Thoracic aorta (tissue), 2 donors: ENCODE data around the gene OR2B6. TPM values are rescaled to one million over a fixed set of nuclear protein-coding genes. Genes with fewer than 3 reads are reported as not detected.
"Not testable (repeated sequence)": the region's sequence is repeated elsewhere in the genome, so short reads cannot be mapped to it uniquely, and the experiment has no call there.

Experiments
- ATAC-seq: fragments of 150-250 bp; one replicate; pipeline ENCODE4 v1.8.0; 2017; ENCODE audit warnings: low read depth; ENCODE audit not compliant: insufficient number of reproducible peaks, low FRiP score
- DNase-seq: peaks from one replicate; pipeline ENCODE4 v3.0.0-alpha.2; 2020; ENCODE audit warnings: low spot score
- H3K27ac ChIP-seq, 2 donors: fragments of 200-600 bp; sonication (generic); 1 replicate in 1 of 2; 2 replicates in 1 of 2; pipeline ENCODE4 v1.5.1; 2016; ENCODE audit warnings: mild to moderate bottlenecking in 2 of 2, moderate library complexity in 2 of 2
- H3K27me3 ChIP-seq: fragments of 200-600 bp; sonication (generic); replicated peaks from 2 replicates; pipeline ENCODE4 v1.6.0; 2016; ENCODE audit warnings: mild to moderate bottlenecking; ENCODE audit not compliant: insufficient read depth
- H3K36me3 ChIP-seq: fragments of 200-600 bp; sonication (generic); one replicate; pipeline ENCODE4 v1.5.1; 2016
- H3K4me1 ChIP-seq, 2 donors: fragments of 200-600 bp; sonication (generic); 1 replicate in 1 of 2; 2 replicates in 1 of 2; pipeline versions ENCODE4 v1.5.1 to v1.6.0; 2016; ENCODE audit warnings: low read depth in 2 of 2, mild to moderate bottlenecking in 1 of 2; ENCODE audit not compliant: control insufficient read depth in 1 of 2
- H3K4me3 ChIP-seq: fragments of 200-600 bp; sonication (generic); 2 replicates; pipeline ENCODE4 v1.5.1; 2016; ENCODE audit warnings: mild to moderate bottlenecking
- H3K9me3 ChIP-seq: fragments of 200-600 bp; sonication (generic); 2 replicates; pipeline ENCODE4 v1.5.1; 2016
- total RNA-seq, 2 donors: library from RNA; depleted of rRNA; stranded (reverse); fragments of >200 nt; gene quantifications; one replicate each; pipeline versions ENCODE4 v1.1.0 to v1.2.3, GENCODE V29; 2016
- TF ChIP-seq, protein P1 (sequence below): fragments of 200-600 bp; sonication (generic); IDR thresholded peaks from one replicate; pipeline ENCODE4 v1.5.1; 2019; ENCODE audit warnings: antibody characterized with exemption

OR2B6 gene
- total RNA-seq = not detected

GRCh38 chr6:27956941-27957340 is at the start of gene OR2B6:
Gene OR2B6 (plus strand): TSS chr6:27957241. CDS start chr6:27957241, 0 bp downstream.
- H3K9me3 ChIP-seq = no peaks in the 10 kb centered on the region
- H3K36me3 ChIP-seq = no peaks in the 10 kb centered on the region
- no peaks in the 10 kb centered on the region for H3K4me1 ChIP-seq
- DNase-seq (no peak), ATAC-seq (no peak)
- no peak within 1 kb of the TSS for H3K27ac ChIP-seq
- H3K4me3 ChIP-seq = no peak within 1 kb of the TSS
- H3K27me3 ChIP-seq = no peaks in the 10 kb centered on the region
- TF ChIP-seq, protein P1, sequence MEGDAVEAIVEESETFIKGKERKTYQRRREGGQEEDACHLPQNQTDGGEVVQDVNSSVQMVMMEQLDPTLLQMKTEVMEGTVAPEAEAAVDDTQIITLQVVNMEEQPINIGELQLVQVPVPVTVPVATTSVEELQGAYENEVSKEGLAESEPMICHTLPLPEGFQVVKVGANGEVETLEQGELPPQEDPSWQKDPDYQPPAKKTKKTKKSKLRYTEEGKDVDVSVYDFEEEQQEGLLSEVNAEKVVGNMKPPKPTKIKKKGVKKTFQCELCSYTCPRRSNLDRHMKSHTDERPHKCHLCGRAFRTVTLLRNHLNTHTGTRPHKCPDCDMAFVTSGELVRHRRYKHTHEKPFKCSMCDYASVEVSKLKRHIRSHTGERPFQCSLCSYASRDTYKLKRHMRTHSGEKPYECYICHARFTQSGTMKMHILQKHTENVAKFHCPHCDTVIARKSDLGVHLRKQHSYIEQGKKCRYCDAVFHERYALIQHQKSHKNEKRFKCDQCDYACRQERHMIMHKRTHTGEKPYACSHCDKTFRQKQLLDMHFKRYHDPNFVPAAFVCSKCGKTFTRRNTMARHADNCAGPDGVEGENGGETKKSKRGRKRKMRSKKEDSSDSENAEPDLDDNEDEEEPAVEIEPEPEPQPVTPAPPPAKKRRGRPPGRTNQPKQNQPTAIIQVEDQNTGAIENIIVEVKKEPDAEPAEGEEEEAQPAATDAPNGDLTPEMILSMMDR = no peak

- no peaks in the 10 kb centered on the region for H3K9me3 ChIP-seq
- H3K27ac ChIP-seq = no peak overlapping the region
- no peak for DNase-seq
- no peak overlapping the region for H3K4me3 ChIP-seq
- H3K27me3 ChIP-seq = no peaks in the 10 kb centered on the region
- TF ChIP-seq, protein P1 = no peak
- ATAC-seq = no peak
- no peaks in the 10 kb centered on the region for H3K36me3 ChIP-seq
- H3K4me1 ChIP-seq = peaks cover 0 to 5% of the 10 kb centered on the region in 2 donors
These were observed 49.0 kb upstream of the OR2B6 start for GRCh38 chr6:27908017-27908416.

GRCh38 chr6:27911956-27912446 is 45.0 kb upstream of the OR2B6 start, which contains the start of gene OR2B2:
Gene OR2B2 (minus strand): TSS chr6:27912396. CDS start chr6:27912319, 77 bp downstream.
- H3K4me1 ChIP-seq = no peaks in the 10 kb centered on the region
- no peak within 1 kb of the TSS for H3K27ac ChIP-seq
- H3K9me3 ChIP-seq = no peaks in the 10 kb centered on the region
- no peak for ATAC-seq
- H3K4me3 ChIP-seq = no peak within 1 kb of the TSS
- H3K27me3 ChIP-seq = no peaks in the 10 kb centered on the region
- DNase-seq = no peak
- TF ChIP-seq, protein P1 = no peak
- H3K36me3 ChIP-seq = no peaks in the 10 kb centered on the region

DNA sequence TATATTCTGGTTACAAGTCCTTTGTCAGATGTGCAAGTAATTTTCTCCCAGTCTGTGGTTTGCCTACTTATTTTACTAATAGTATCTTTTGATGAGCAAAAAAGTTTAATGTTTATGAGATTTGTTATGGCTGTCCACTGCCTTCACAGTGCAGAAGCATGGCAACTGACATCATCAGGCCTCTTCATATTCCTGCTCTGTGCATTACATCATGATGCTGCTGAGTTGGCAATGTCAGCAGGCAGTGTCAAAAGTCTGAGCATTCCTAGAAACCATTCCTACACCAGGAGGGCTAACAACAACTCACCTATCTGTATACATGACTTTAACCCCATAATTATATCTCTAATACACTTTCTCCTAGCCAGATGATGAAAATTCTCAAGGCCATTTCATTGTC is 34.1 kb upstream of the OR2B6 start:
- Histone ChIP-seq H3K4me1 (no peaks in the 10 kb centered on the region), H3K27ac (no peak overlapping the region), H3K9me3 (no peaks in the 10 kb centered on the region), H3K4me3 (no peak overlapping the region), H3K27me3 (no peaks in the 10 kb centered on the region), H3K36me3 (no peaks in the 10 kb centered on the region)
- TF ChIP-seq, protein P1 = no peak
- DNase-seq = no peak
- no peak for ATAC-seq

DNA sequence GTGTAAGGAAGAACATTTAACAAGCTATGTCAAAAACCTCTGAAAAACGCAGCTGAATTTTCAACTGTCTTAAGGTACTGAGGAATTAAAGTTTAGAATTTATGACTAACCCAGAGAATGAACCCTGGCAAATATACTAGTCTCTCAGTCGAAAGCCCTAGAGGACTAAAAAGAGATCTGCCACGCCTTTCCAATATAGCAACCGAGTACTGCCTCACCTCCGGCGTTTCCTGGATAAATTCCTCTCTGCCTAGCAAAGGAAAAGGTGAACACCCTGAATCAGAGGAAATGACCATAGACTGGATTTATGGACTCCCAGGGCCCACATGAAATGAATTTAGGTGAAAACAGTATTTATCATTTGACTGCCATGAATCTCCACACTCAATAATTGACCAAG is 32.9 kb upstream of the OR2B6 start:
- Histone ChIP-seq H3K27ac (no peak overlapping the region), H3K4me1 (no peaks in the 10 kb centered on the region), H3K9me3 (no peaks in the 10 kb centered on the region), H3K27me3 (no peaks in the 10 kb centered on the region), H3K36me3 (no peaks in the 10 kb centered on the region), H3K4me3 (no peak overlapping the region)
- DNase-seq = no peak
- ATAC-seq = no peak
- TF ChIP-seq, protein P1 = no peak

- H3K9me3 ChIP-seq, H3K4me1 ChIP-seq, H3K36me3 ChIP-seq, DNase-seq, ATAC-seq, H3K27ac ChIP-seq, H3K27me3 ChIP-seq, H3K4me3 ChIP-seq: not testable (repeated sequence)
These were observed 29.0 kb upstream of the OR2B6 start for GRCh38 chr6:27928041-27928440.

DNA sequence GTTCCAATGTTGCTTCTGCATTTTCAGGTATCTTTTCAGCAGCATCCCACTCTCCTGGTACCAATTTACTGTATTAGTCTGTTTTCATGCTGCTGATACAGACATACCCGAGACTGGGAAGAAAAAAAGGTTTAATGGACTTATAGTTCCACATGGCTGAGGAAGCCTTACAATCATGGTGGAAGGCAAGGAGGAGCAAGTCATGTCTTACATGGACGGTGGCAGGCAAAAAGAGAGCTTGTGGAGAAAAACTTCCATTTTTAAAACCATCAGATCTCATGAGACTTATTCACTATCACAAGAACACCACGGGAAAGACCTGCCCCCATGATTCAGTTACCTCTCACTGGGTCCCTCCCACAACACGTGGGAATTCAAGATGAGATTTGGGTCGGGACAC is 27.1 kb upstream of the OR2B6 start:
- H3K4me3 ChIP-seq, H3K4me1 ChIP-seq, H3K27me3 ChIP-seq, H3K27ac ChIP-seq, H3K9me3 ChIP-seq, H3K36me3 ChIP-seq, ATAC-seq, DNase-seq: not testable (repeated sequence)
